Thyroid gland (tissue), 4 donors: ENCODE measurements around the gene ITPR2. TPM values are rescaled to one million over a fixed set of nuclear protein-coding genes. Genes with fewer than 3 reads are reported as not detected.

Source experiments
- DNase-seq, 2 donors: peaks; one replicate each; pipeline ENCODE4 v3.0.0-alpha.2; 2019
- H3K27ac ChIP-seq, 3 donors: fragments of 200-600 bp; sonication (generic); 1 replicate in 2 of 3; 2 replicates in 1 of 3; pipeline ENCODE4 v1.5.1; 2016 to 2019; ENCODE audit warnings: mild to moderate bottlenecking in 1 of 3, moderate library complexity in 1 of 3
- H3K27me3 ChIP-seq: fragments of 200-600 bp; sonication (generic); one replicate; pipeline ENCODE4 v1.5.1; 2019
- H3K36me3 ChIP-seq, 2 donors: fragments of 200-600 bp; sonication (generic); one replicate each; pipeline ENCODE4 v1.5.1; 2016 to 2019
- H3K4me1 ChIP-seq, 2 donors: fragments of 200-600 bp; sonication (generic); one replicate each; pipeline ENCODE4 v1.5.1; 2017 to 2019
- H3K4me3 ChIP-seq, 3 donors: fragments of 200-600 bp; sonication (generic); replicated peaks in 1 of 3; 1 replicate in 2 of 3; 2 replicates in 1 of 3; pipeline ENCODE4 v1.5.1; 2016; ENCODE audit warnings: mild to moderate bottlenecking in 1 of 3
- H3K9me3 ChIP-seq: fragments of 200-600 bp; sonication (generic); one replicate; pipeline ENCODE4 v1.5.1; 2017
- POLR2A ChIP-seq, 2 donors: fragments of 450-650 bp; IDR thresholded peaks; one replicate each; pipeline ENCODE4 v1.6.1; 2017; ENCODE audit warnings: antibody characterized with exemption in 2 of 2, mild to moderate bottlenecking in 2 of 2, moderate library complexity in 1 of 2
- WGBS, 2 donors: methylation state at CpG; one replicate each; pipeline ENCODE4 v1.1.5; 2017; 5-methylcytosine and 5-hydroxymethylcytosine counted together
- intact Hi-C: fragments of 100-400 bp; cut with DNase I; formaldehyde crosslinking; loops from one replicate; pipeline ENCODE4 v1.15.1; 2023
- total RNA-seq, 4 donors: library from RNA; depleted of rRNA; stranded (reverse); fragments of >200 nt; gene quantifications; one replicate each; pipeline ENCODE4 v1.2.3, GENCODE V29; 2016
- TF ChIP-seq, protein P1 (sequence below), 6 experiments: fragments of 200-600 bp in 3 of 6; fragments of 450-650 bp in 3 of 6; sonication (generic) in 3 of 6; IDR thresholded peaks; one replicate each; pipeline ENCODE4 v1.5.1; 2016 to 2019; ENCODE audit warnings: antibody characterized with exemption in 6 of 6, mild to moderate bottlenecking in 2 of 6, inconsistent platforms in 1 of 6, moderate library complexity in 1 of 6

Gene ITPR2
- total RNA-seq, 4 donors from 2014 or later: 24.4 to 39.7 (median 33.7) TPM

- no peaks in the 10 kb centered on the region for H3K4me1 ChIP-seq
- WGBS, 2 donors: 88 to 91% methylated on average over 4 of the region's 4 CpGs
- TF ChIP-seq, protein P1, sequence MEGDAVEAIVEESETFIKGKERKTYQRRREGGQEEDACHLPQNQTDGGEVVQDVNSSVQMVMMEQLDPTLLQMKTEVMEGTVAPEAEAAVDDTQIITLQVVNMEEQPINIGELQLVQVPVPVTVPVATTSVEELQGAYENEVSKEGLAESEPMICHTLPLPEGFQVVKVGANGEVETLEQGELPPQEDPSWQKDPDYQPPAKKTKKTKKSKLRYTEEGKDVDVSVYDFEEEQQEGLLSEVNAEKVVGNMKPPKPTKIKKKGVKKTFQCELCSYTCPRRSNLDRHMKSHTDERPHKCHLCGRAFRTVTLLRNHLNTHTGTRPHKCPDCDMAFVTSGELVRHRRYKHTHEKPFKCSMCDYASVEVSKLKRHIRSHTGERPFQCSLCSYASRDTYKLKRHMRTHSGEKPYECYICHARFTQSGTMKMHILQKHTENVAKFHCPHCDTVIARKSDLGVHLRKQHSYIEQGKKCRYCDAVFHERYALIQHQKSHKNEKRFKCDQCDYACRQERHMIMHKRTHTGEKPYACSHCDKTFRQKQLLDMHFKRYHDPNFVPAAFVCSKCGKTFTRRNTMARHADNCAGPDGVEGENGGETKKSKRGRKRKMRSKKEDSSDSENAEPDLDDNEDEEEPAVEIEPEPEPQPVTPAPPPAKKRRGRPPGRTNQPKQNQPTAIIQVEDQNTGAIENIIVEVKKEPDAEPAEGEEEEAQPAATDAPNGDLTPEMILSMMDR (IDR thresholded peaks at IDR 0.05): no peak
- no peak for TF ChIP-seq POLR2A (IDR thresholded peaks at IDR 0.05)
- no peak for DNase-seq
- H3K36me3 ChIP-seq: no peaks in the 10 kb centered on the region
- intact Hi-C loops: no loop called here
- H3K9me3 ChIP-seq: no peaks in the 10 kb centered on the region
- H3K27me3 ChIP-seq: no peaks in the 10 kb centered on the region
- no peak overlapping the region for H3K4me3 ChIP-seq
- no peak overlapping the region for H3K27ac ChIP-seq
Observed at GRCh38 chr12:26556916-26557315, 276.1 kb downstream of the ITPR2 start.

DNA sequence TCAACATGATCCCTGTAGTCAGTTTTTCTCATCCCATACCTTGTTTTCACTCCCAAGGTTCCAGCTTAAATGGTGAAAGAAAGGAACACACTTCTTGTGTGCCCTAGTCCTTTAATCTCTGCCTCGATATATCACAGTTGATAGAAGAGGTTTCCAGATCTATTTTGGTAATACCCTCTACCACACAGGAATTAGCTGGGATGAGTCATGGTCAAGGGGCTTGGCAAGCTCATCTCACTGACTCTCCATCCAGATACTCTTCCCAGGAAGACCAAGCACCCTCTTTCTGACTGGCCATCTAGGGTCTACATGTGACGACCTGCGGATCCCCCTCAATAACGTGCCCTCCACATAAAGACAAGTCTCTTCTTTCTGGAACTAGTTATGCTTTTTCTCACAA is 277.9 kb downstream of the ITPR2 start:
- TF ChIP-seq, protein P1 (IDR thresholded peaks at IDR 0.05): no peak
- TF ChIP-seq POLR2A (IDR thresholded peaks at IDR 0.05): no peak
- Histone ChIP-seq H3K36me3 (no peaks in the 10 kb centered on the region), H3K27me3 (no peaks in the 10 kb centered on the region), H3K4me1 (no peaks in the 10 kb centered on the region), H3K27ac (no peak overlapping the region), H3K4me3 (no peak overlapping the region), H3K9me3 (no peaks in the 10 kb centered on the region)
- intact Hi-C loops: no loop called here
- DNase-seq: no peak
- whole genome bisulfite sequencing, 2 donors: 94 to 96% methylated on average over 4 of the region's 4 CpGs

DNA sequence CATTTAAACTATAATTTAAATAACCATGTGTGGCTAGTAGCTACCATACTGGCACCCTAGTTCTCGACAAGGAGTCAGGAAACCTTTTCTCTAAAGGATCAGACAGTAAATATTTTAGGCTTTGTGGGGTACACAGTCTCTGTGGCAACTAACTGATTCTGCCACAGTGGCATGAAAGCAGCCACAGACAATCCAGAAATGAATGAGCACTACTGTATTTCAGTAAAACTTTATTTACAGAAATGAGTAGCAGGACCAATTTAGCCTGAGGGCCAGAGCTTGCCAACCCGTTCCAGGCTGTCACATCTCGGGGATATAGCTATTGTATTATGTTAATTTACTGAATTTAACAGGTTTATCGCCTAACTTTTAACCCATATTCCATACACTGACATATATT is 278.7 kb downstream of the ITPR2 start:
- H3K4me1 ChIP-seq: no peaks in the 10 kb centered on the region
- intact Hi-C loops: no loop called here
- no peaks in the 10 kb centered on the region for H3K9me3 ChIP-seq
- no peaks in the 10 kb centered on the region for H3K36me3 ChIP-seq
- TF ChIP-seq, protein P1 (IDR thresholded peaks at IDR 0.05): no peak
- no peak for TF ChIP-seq POLR2A (IDR thresholded peaks at IDR 0.05)
- no peaks in the 10 kb centered on the region for H3K27me3 ChIP-seq
- 96 to 98% methylated on average over 4 of the region's 4 CpGs for WGBS, 2 donors
- DNase-seq: no peak
- H3K27ac ChIP-seq: no peak overlapping the region
- no peak overlapping the region for H3K4me3 ChIP-seq

- H3K36me3 ChIP-seq: no peaks in the 10 kb centered on the region
- no peaks in the 10 kb centered on the region for H3K9me3 ChIP-seq
- DNase-seq: no peak
- no peak overlapping the region for H3K27ac ChIP-seq
- intact Hi-C loops: no loop called here
- H3K27me3 ChIP-seq: no peaks in the 10 kb centered on the region
- 77 to 94% methylated on average over 3 of the region's 3 CpGs for WGBS, 2 donors
- no peak overlapping the region for H3K4me3 ChIP-seq
- no peaks in the 10 kb centered on the region for H3K4me1 ChIP-seq
- TF ChIP-seq POLR2A (IDR thresholded peaks at IDR 0.05): no peak
- TF ChIP-seq, protein P1 (IDR thresholded peaks at IDR 0.05): no peak
Observed at GRCh38 chr12:26551385-26551784, 281.6 kb downstream of the ITPR2 start.

DNA sequence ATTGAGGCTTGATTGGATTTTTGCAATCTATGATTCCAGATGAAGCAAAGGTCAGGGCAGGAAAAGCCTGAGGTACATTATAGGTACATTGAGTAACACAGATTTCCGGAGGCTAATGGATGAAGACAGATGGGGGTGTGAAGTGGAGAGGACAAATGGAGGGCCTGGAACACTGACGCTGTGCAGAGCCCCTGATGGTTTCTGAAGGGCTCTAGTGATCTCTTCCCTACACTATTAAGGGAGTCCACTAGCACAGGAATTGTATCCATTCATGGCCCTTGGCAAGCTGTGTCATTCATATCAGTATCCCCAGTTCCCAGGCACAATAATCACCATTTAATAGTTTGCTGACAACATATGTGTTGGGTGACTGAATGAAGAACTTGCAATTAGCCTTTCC is 284.8 kb downstream of the ITPR2 start:
- Histone ChIP-seq H3K9me3 (no peaks in the 10 kb centered on the region), H3K36me3 (no peaks in the 10 kb centered on the region), H3K27me3 (no peaks in the 10 kb centered on the region), H3K4me1 (no peaks in the 10 kb centered on the region), H3K4me3 (no peak overlapping the region), H3K27ac (no peak overlapping the region)
- intact Hi-C loops: no loop called here
- WGBS, 2 donors: 89 to 95% methylated on average over 2 of the region's 2 CpGs
- no peak for DNase-seq
- TF ChIP-seq POLR2A (IDR thresholded peaks at IDR 0.05): no peak
- TF ChIP-seq, protein P1 (IDR thresholded peaks at IDR 0.05): no peak
